ENCODE results near the gene PPP1R3D.

GRCh38 chr20:59947376-59947775, 7.3 kb upstream of the PPP1R3D start:
- no peak for TF ChIP-seq SIN3A (IDR thresholded peaks at IDR 0.05; ENCODE audit: low read depth)
- TF ChIP-seq ZNF274 (IDR thresholded peaks at IDR 0.05; ENCODE audit: low read depth, low read length) = no peak
